Activated T-cell treated with anti-CD3 and anti-CD28 coated beads, Interleukin-2, amount 50 U/mL, for 1 hour (primary cell): ENCODE results near the gene CCR3.
"Not testable (repeated sequence)": the region's sequence is repeated elsewhere in the genome, so short reads cannot be mapped to it uniquely, and the experiment has no call there.

Experiments used
- DNase-seq: peaks from one replicate; pipeline ENCODE4 v3.0.0-alpha.2; 2020

Gene CCR3

GRCh38 chr3:46242120-46242519, at the start of gene CCR3:
TSS of gene CCR3 (plus strand) at chr3:46242460. CDS start at chr3:46265159, 22,699 bp downstream.
- no peak for DNase-seq

- no peak for DNase-seq
These were observed 49.3 kb upstream of the CCR3 start for GRCh38 chr3:46192939-46193338.

GRCh38 chr3:46193436-46193835, 48.8 kb upstream of the CCR3 start:
- no peak for DNase-seq

GRCh38 chr3:46194868-46195553, 47.2 kb upstream of the CCR3 start:
- DNase-seq, result no peak

DNA sequence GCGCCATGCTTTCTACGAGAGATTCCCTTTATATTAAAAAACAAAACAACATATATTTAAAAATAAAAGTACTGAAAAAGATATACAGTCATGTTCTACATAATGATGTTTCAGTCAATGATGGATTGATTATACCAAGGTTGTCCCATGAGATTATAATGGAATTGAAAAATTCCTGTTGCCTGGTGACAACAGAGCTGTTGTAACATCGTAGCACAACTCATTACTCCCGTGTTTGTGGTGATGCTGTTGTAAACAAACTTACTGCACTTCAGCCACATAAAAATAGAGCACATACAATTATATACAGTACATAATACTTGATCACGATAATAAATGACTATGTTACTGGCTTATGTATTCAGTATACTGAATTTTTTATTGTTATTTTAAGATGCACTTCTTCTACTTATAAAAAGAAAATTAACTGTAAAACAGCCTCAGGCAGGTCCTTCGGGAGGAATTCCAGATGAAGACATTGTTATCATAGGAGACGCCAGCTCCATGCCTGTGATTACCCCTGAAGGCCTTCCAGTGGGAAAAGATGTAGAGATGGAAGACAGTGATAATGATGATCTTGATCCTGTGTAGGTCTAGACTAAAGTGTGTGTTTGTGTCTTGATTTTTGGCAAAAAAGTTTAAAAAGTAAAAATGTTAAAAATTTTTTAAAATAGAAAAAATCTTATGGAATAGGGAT, 45.9 kb upstream of the CCR3 start:
- no peak for DNase-seq

DNA sequence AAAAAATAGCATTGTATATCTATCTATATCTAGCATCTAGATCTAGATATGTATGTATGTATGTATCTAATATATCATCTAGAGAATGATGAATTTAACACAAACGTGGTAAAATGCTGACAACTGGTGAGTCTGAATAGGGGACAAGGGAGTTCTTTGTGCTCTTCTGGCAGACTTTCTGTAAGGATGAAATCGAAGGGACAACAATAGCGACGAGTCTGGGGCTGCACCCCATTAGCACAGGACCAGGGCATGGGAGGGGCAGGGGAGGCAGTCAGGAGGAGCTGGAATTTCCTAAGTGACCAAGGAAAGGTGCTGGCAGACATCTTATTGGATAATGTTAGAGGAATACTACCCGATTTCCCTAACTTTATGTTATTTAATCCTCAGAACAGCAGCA, 42.0 kb upstream of the CCR3 start:
- no peak for DNase-seq

- no peak for DNase-seq
These were observed 41.5 kb upstream of the CCR3 start for GRCh38 chr3:46200790-46201189.

- no peak for DNase-seq
These were observed 39.7 kb upstream of the CCR3 start for GRCh38 chr3:46202535-46202934.

- no peak for DNase-seq
These were observed 38.6 kb upstream of the CCR3 start for GRCh38 chr3:46203681-46204080.

- DNase-seq, result no peak
These were observed 36.8 kb upstream of the CCR3 start for GRCh38 chr3:46205286-46205960.

DNA sequence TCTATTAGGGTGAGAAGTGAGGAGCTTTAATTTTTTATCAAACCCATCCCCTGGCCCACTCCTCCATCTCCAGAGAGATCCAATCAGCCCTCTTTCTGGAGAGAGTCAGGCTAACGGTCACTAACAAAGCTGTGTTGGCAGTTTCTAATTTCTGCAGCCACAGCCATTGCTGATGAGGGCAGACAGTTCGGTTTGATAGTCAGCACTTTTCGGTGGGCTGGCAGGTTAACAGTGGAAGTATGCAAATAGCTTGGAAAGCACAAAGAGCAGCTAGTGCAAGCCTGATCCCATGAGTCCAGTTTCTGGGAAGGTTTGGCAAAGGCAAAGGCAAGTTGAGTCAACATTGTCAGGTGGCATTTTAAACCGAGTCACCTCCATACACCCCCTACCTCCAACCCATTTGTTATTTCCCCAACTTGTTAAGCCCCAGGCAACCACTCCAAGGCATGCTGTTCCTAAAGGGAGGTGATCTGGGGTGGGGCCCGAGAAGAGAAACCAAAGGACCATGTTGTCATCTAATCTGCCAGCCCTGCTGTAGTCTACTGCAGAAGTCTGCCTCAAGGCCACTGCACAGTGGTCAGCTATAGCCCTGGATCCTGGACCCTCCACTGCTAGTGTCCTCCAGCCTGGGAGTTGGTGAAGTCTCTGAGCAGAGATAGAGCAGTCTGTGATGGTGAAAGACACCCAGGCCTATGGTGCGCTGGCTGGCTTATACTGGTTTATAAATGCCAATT, 35.8 kb upstream of the CCR3 start:
- DNase-seq, result no peak

DNA sequence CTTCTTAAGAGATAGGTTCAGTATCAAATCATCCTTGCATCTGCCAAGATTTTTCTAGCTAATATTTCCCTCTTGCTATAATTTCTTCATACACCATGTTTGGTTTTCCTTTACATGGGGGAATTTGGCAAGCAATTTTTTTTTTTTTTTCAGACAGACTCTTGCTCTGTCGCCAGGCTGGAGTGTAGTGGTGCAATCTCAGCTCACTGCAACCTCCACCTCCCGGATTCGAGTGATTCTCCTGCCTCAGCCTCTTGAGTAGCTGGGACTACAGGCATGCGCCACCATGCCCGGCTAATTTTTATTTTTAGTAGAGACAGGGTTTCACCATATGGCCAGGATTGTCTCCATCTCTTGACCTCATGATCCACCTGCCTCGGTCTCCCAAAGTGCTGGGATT, 34.7 kb upstream of the CCR3 start:
- not testable (repeated sequence) for DNase-seq

DNA sequence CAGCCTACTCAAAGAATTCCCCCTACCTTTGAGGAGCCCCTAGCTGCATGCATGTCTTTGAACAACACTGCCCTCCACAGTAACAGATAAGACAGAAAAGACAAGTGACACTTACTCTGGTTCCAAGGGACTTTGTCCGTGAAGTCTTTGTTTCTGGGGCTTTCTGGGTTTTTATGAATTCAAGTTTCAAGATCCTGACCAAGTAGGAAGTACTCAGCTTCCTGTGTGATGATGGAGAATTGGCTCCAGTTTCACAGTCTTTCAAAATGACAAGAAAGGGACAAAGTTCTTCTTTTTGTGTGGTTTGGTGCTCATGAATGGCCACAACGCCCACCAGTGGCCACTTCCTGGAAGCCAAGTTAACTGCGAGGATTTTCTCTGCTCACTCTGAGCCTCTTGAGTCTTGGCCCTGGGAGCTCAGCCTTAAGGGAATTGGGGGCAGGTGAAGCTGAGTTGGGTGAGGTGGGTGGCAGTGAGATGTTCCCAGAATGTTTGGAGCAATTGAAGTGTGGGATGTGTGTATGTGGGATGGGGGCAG, 34.0 kb upstream of the CCR3 start, which contains the start of gene CCR1:
Gene CCR1 (minus strand): TSS at position 147 of the 538 bp plus-strand sequence. CDS start 4,000 bp downstream, outside the sequence.
- DNase-seq, result no peak

DNA sequence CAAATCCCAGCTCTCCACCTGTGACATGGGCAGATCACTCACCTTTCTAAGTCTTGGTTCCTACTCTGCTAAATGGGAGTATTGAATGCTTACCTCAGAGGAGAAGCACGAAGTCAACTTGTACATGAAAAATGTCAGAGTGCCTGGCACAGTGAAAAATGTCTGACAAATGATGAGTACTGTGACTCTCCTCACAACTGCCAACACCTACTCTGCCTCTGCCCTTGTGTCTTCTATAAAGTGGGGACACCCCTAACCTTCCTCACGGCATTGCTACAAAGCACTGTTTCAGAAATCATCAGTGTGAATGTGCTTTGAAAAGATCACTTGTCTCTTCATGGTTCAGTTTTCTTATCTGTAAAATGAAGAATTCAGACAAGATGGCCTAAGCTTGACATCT, 33.2 kb upstream of the CCR3 start:
- DNase-seq, result no peak

- DNase-seq, result no peak
These were observed 32.4 kb upstream of the CCR3 start for GRCh38 chr3:46209746-46210470.

- DNase-seq, result no peak
These were observed 30.2 kb upstream of the CCR3 start for GRCh38 chr3:46212101-46212500.

DNA sequence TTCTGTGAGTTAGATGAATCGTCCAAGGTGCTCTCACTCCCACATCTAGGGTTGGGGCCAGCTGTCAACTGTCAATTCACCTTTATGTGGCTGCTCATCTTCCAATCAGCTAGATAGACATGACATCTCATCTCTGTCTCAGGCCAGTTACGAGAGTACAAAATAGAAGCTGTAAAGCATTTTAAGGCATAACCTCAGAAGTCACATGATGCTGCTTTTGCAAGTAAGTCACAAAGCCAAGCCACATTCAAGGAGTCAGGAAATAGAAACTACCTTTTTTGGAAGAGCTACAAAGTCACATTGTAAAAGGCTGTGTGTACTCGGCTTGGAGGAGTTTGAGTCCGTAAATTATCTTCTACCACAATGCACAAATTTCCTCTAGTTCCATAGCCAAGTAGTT, 29.1 kb upstream of the CCR3 start:
- no peak for DNase-seq

- DNase-seq, result no peak
These were observed 27.4 kb upstream of the CCR3 start for GRCh38 chr3:46214751-46215352.

GRCh38 chr3:46215810-46216414, 26.3 kb upstream of the CCR3 start:
- DNase-seq, result no peak

GRCh38 chr3:46218196-46218709, 24.0 kb upstream of the CCR3 start:
- no peak for DNase-seq

- no peak for DNase-seq
These were observed 20.9 kb upstream of the CCR3 start for GRCh38 chr3:46221391-46221790.
